ENCODE measurements around the gene ZBTB7C.

The ZBTB7C gene

DNA sequence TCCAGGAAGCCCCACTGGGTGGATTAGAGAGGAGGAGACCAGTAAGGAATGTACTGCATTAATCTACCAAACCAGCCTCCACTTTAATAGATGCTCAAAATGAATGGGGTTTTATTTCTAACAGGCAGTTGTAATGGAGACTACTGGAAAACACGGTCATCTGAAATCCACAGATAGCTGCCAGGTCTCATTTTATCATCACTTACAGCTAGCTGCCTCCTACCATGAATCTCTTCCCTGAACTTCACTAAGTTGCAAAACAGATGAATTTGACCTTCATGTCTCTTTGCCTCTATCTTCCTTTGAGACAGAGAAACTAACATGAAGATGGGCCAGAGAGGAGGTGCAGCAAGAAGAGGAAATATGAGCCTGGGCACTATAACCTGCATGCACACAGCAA, 21.9 kb downstream of the ZBTB7C start:
- DNase-seq, result no peak

DNA sequence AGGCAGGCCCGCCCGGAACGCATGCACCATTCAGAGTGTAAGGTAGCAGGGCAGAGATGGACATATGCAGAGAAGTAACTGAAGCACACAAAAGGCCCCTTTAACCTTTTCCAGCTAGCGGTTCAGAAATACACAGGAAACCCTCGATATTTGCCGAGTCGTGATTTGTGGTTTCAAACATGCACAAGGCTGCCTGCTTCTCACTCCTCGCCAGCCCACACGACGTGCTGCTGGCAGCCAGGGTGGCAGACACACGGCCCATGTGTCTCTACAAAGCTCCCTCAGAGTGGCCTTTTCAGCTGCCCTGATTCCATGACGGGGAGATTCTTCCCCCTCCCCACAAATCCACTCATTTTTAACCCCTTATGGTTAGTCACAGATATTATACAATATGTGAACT, 23.6 kb downstream of the ZBTB7C start:
- DNase-seq, result no peak

DNA sequence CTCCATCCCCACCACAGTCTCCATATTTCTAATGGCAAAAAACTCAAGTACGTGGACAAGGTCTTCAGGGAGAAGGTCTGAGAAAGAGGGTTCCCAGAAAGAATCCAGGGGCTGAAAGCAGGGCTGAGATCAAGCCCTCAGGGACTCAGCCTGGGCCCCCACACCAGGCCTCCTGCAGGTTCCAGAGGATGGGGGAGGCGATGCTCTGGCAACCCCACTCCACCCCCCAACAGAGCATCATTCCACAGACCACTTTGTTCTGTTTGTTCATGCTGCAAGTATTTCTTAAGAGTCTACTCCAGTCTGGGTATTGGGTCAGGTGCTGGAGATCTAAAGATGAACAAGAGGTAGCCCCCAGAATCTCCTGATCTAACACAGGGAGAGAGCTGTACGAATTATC, 32.2 kb downstream of the ZBTB7C start:
- DNase-seq, result no peak

DNA sequence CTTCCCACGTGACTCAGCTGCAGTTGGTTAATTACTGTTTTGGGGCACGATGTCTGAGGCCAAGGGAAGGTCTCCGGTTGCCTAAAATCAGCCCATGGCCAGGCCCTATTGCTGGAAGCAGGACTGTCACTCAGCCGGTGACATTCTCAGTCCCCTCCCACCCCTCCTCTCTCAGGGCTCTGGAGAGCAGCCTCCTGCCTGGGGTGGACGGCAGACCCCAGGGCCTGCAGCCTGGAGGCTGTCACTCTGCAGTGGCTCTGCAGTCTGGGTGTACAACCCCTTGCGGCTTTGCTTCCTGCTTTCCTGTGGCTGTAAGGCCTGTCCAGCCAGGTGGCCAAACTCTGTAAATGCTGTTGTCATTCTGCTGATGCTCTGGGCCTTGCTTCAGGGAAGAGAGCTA, 32.8 kb downstream of the ZBTB7C start:
- no peak for DNase-seq

DNA sequence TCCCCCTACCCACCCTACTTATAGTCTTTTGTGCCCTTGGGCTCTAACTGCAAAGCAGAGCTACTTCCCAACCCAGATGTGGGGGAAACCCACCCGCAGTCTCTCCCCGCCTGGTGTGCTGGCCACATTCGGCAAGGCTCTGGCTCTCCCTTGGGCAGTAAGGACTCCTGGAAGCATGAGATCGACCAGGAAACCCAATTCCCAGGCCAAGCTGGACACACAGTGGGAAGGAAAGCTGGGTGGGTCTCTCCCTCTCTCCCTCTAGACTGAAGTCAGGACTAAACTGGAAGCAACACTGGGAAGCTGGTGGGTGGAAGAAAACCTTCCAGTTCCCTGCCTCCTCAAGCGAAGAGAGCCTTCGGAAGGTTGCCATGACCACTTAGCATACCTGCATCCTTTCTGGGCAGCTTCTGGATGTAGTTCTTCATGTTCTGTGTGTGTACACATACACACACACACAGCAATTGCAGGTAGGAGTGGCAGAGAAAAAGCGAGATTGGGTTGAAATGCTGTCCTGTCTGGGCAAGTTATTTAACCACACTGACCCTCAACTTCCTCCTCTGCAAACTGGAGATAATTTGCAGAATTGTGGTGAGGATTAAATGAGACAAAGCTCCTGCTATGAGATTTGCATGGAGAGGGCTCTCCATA, 33.9 kb downstream of the ZBTB7C start:
- DNase-seq, result no peak

DNA sequence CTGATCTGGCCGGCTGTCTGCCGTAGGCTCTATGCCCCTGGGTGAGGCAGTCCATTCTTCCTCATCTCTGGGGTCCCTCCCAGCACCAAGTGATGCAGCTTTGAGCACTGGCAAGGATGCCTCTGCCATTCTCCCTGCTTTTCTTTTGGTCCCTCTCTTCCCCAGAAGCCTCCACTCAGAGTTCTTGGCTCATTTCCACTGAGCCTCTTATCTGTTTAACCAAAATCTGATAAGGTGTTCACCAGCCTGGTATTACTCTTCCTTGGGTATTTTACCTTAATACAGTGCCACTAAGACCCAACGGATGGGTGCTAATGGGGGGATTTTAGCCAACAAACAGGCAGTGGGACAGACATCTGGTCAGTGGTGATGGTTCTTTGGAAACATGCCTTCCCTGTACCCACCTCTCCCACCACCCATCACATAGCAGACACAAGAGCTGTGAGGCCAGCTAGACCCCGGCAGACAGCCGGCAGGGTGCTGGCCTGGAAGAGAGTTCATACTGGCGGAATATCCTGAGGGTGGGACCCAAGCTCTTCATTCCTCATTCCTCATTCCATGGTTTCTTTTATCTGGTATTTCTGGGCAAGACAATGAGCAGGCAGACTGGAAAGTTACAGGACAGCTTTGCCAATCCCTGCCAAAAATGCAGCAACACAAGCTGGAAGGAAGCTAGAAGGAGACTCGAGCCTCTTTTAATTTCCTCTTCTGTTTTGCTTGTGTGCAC, 34.6 kb downstream of the ZBTB7C start:
- DNase-seq, result no peak

DNA sequence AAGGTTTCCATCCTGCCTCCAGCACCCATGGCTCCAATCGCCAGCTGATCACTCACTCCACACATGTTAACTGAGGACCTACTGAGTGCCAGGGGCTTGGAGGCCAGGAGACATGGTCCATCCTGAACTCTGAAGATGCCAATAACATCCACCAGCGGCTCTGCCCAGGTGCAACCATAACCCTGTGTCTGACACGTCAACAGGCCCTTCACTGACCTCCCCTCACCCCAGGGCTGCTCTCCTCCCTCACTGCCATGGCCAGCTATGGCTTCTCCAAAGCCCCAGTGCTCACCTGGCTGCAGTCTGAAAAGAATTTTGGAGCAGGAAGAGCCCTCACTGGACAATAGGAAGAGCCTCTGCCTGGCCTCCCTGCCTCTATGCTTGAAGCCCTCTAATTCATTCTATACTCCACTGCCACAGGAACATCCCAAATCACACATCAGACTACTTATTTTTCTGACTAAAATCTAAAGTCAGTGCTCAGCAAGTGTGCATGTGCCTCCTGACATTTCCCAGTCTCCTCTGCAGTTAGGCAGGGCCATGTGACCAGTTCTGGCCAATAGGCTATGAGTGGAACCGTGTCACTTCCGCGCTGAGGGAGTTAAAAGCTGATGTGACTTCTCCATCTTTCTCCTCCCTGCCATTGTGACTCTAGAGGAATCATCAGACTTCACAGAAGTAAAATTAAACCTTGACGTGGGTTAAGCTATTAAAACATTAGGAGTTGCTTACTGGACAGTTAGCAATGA, 37.2 kb downstream of the ZBTB7C start:
- no peak for DNase-seq

DNA sequence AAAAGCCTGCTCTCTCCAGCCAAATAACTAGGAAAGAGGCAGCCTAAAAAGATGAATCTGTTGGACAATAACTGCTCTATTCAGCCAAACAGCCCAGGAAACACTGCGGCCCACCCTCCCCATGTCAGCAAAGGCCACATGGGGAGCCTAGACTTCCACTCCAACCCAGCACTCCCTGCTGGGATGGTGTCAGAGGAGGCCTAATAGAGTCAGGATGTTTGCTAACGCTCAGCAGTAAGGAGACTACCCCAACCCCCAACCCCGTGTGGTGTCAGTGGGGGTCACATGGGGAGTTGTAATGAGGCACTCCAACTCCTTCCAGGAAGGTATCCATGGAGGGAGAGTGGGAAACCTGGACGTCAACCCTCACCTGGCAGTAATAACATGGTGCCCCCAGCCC, 41.6 kb downstream of the ZBTB7C start:
- DNase-seq, result no peak

DNA sequence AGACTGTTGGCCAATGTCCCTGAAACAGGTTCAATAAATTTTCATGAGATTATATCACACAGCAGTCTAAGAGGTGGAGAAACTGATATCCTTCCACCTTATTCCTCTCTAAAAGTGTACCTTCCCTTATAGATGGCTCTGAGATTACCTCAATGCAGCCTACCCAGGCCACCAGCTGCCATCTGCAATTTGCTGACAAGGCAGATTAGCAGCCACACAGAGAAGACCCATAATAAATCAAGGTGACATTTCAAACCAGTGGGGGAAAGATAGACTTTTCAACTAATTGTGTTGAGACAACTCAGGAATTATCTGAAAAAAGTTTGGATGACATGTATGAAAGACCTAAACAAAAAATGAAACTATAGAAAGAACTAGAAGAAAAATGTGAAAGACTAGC, 43.2 kb downstream of the ZBTB7C start:
- DNase-seq, result no peak

DNA sequence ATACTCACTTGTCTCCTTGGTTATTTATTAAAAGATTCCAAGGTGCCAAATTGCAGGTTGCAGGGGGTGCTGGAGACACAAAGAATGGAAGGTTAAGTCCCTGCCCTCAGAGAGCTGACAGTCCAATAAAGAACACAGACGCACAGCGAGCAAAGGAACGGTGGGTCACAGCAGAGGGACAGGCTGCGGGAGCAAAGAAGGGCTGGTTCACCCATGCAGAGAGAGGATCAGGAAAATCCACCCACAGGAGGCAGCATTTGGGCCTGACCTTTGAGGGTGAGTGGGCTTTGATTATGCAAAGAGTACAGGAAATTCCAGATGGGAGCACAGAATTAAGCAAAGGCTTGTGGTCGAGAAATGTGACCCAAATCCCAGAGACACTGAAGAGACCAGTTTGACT, 45.0 kb downstream of the ZBTB7C start:
- DNase-seq, result no peak

DNA sequence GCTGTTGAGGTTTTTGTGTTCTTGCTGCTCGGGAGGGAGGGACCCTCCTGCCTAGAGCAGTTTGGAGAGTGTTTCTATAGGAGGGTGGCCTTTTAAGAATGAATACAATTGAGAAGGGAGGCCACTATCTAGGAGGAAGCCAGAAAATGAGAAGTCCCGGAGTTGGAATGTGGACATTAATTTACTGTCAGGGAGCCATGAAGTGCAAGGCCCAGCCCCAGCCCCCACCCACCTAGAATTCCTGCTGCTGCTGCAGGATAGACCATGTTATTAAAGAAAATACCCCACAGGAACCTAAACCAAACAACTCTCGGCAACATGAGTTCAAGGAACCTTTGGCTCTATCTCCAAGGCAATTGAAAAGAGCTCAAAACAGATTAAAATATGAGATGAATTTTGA, 46.0 kb downstream of the ZBTB7C start:
- DNase-seq, result no peak

DNA sequence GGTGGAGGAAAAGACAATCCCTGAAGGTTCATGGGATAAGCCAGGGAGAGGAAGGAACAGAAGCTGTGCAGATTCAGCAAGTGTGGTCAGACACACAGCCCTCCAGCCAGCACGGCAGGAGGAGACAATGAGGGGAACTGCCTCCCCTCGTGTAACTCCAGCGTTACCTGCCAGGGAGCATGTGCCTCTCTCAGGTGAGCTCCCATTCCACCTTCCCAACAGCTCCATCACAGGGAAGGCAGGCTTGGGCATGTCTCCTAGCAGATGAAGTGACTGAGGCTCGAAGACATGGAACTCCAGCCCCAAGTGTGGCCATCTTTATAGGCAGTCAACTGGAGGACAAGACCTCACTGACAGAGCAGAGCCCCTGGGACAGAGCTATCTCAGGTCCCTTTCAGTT, 47.4 kb downstream of the ZBTB7C start:
- no peak for DNase-seq

DNA sequence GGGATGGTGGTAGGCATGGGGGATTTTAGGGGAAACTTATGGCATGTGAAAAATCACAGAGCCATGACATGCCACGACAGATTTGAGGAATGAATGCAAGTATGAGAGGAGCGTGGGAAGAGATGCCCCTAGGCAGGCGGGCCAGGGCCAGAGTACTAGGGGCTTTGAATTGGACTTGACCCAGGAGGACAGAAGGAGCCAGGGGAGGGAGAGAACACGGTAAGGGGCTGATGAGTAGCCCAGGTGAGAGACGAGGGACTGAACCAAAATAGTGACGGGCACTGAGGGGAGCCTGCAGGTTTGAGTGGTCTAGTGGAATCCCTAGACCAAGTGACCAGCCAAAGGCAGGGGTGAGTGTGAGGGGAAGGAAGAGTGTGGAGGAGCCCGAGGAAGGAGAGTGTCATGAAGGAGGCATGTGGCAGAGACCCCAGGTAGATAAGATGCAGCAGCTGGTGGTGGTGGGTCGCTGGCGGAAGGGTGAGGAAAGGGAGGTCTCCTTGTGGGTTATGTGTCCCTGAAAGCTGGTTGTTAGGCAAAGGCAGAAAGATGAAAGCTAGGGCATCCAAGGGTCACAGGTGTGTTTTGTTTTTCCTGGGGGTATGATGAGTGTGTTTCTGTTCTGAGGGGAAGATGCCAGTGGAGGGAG, 48.7 kb downstream of the ZBTB7C start:
- no peak for DNase-seq

DNA sequence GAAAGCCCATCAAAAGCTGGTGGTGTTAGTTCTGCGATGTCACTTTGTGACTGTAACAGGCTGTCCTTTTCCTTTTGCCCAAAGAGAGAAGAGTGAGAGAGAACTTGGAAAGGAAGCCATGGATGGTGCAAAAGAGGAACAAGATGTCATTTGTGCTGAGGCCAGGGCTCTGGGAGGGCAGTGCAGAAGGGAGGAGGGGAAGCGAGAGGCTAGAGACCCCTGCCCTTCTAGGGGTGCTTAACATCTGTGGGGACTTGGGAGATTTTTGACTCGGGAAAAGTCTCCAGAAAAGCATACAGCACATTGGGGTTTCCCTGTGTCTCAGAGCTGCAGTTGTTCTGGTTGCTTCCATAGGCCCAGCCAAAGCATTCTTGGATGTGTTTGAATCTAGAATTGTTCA, 49.6 kb downstream of the ZBTB7C start:
- DNase-seq, result no peak

DNA sequence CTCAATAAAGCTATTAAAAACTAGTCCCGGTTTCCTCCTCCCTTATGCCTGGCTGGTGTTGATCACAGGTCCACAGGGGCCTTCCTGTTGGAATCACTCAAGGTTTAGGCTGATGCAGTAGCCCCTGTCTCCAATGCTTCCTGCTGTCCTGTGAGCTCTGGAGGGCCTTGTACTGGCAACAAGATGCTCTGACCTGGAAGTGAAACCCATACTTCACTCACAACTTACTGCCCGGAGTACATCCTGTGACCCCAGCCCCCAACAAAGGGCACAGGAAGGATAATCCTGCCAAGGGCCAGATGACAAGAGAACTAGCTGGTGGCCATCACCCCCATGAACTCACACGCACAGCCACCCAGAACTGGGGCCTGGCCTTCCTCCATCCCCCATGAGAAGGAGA, 50.3 kb downstream of the ZBTB7C start:
- DNase-seq, result no peak

DNA sequence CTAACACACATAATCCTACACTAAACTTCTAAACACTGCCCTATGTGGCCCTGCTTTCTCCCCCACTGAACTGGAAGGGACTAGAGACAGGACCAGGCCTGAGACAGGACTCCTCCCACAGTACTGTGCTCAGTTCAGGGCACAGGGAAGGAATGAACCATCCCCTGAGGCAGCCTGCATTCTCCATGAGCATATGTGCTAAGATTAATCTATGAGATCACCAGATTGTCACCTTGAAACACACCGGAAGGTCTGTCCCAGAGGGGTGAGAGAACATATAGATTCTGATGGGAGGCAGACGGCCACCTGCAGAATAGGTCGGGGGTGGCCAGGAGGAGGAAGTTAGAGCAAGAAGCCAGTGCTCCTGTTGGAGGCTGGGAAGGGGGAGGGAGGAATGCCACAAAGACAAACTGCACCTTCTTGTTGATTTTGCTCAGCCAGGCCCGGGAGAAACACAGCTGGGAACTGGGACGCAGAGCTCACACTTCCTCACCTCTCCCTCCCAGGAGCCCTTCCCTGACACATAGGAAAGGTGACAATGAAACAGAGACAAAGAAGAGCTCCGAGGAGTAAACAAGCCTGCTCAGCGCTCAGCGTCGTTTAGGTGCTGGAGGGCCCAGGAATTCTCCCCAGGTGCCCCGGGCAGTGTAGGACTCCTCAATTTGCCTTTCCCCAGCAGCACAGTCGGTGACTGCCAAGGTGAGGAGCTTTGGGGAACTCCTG, 52.1 kb downstream of the ZBTB7C start:
- DNase-seq, result no peak

DNA sequence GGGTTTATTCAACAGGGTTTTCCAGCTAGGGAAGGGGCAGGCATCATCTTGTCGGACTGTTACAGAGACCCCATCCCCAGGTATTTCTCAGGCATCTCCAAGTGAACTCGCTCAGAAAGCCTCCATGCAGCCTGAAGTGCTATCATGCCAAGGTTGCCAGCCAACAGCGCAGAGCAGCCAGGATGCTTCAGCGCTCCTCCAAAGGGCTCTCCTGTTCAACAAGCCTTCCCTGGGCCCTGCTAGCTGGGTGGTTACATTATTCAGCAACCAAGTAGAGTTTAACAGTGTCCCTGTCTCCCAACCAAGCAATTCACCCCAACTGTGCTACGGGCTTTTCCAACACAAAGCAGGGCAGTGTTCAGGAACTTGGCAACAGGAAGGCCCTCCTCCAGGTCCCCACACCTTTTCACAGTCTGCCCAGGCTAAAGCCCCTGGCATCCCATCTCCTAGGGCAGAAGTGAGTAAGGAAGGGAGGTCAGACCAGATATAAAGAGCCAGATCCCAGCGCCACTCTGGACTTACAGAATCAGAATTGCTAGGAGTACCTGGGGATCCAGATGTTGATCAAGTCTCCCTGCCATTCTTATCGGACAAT, 52.9 kb downstream of the ZBTB7C start:
- DNase-seq, result no peak

DNA sequence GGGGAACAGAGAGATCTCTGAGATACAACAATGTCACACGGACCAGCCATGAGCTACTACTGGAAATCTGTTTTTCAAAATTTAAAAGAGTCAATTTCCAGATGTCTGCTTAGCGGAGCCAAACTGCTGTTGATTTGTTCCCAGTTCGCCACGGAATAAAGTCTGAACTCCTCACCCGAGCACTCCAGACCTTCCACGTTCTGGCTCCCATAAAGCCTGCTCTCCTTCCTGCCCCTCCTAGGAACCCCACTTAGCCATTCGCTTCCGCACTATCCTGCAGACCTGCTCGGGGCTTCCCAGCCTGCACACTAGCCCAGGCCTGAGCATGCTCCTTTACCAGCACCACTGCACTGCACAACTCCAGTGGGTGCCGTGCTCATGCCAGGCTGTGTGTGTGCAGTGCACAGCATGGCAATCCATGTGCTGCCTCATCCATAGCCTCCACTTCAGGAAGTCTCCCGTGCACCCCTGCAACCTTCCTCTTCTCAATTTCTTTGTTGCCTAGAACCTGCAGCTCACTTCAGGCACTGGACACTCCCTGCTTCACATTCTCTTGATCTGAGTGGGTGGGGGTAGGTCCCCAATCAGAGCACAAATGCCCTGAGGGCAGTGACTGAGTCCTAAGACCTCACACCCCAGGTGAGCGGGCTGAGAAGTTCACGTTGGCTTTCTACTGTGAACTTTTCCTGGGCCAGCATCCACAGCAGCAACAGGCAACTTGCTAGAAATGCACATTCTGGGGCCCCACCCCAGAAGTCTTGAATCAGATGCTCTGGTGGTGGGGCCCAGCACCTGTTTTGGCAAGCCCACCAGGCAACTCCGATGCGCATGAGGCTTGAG, 53.7 kb downstream of the ZBTB7C start:
- DNase-seq, result no peak

DNA sequence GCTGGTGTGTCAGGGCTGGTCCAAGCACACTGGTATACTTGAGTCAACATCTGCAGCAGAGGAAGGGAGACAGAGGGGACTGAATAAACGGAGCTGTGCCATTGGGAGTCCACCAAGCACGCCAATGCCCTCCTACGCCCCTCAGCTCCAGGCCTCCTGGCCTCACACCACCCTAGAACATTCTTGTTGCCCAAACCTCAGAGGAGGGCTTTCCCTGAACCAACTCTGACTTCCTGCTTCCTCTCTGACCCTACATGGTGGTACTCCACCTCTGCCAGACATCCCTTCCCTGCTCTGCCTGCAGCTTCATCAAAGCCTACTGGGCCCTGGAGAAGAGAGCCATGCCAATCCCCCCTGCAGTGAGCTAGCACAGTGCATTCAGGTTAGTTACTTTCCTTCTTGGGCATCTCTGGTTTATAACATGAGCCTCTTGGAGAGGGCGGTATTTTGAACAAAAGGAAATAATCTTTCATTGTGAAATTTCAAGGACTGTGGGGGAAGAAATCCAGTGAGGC, 54.4 kb downstream of the ZBTB7C start:
- DNase-seq, result no peak

DNA sequence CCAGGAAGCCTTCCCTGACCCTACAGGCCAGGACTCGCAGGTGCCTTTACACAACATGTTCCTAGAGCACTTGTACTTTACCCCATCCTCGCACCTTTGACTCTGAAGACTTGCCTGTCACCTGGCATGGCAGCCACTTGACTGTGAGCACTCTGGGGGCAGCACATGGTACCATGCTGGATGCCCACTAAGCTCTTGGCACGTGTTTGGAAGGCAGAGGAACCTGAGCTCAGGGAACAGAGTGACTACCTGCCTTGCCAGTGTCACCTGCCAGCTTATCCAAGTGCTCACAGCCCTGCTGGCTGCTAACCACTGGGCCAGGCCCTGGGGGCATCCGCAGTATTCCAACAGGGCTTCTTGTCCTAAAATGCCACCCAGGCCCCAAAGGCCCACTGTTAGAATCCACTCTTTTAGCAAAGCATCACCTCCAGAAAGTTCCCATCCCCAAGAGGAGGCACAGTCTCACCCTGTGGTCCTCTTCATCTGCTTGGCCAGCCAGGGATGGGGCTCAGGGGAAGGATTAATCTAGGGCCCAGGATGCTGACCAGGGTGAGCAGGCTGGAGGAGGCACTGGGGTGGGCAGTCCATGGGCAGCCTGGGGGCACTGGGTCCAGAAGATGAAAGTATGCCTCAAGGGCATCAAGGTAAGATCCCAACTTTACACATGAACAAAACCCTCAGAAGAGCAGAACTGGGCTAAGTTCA, 57.0 kb downstream of the ZBTB7C start:
- no peak for DNase-seq

Measured in midbrain (tissue), 1 donor.